BE2C (cell line): ENCODE measurements around the gene KCNE1.
"Not testable (repeated sequence)": the region's sequence is repeated elsewhere in the genome, so short reads cannot be mapped to it uniquely, and the experiment has no call there.

ENCODE experiments used
- DNase-seq: peaks from one replicate; pipeline ENCODE4 v3.0.0-alpha.2; 2020
- H3K27me3 ChIP-seq: fragments of 250-450 bp; sonication (Bioruptor Pico); 2 replicates; pipeline ENCODE4 v1.5.1; 2020; ENCODE audit warnings: mild to moderate bottlenecking
- H3K36me3 ChIP-seq: fragments of 250-450 bp; sonication (Bioruptor Pico); 2 replicates; pipeline ENCODE4 v1.5.1; 2020; ENCODE audit warnings: mild to moderate bottlenecking
- H3K4me1 ChIP-seq: fragments of 250-450 bp; sonication (Bioruptor Pico); 2 replicates; pipeline ENCODE4 v1.5.1; 2020
- H3K4me3 ChIP-seq: 2 replicates; pipeline ENCODE4 v1.5.1; 2011; ENCODE audit warnings: low read depth, low read length
- H3K9me3 ChIP-seq: fragments of 250-450 bp; sonication (Bioruptor Pico); 2 replicates; pipeline ENCODE4 v1.5.1; 2020
- CTCF ChIP-seq: IDR thresholded peaks from 2 replicates; pipeline ENCODE4 v1.5.1; 2012; ENCODE audit warnings: mild to moderate bottlenecking, low read depth, low read length

KCNE1 gene

GRCh38 chr21:34500191-34500590 lies 11.8 kb downstream of the KCNE1 start:
- Histone ChIP-seq H3K4me3 (no peak overlapping the region), H3K9me3 (no peaks in the 10 kb centered on the region), H3K36me3 (no peaks in the 10 kb centered on the region), H3K4me1 (no peaks in the 10 kb centered on the region), H3K27me3 (no peaks in the 10 kb centered on the region)
- no peak for TF ChIP-seq CTCF
- no peak for DNase-seq

GRCh38 chr21:34499116-34499515 lies 12.9 kb downstream of the KCNE1 start:
- Histone ChIP-seq H3K4me3 (no peak overlapping the region), H3K9me3 (no peaks in the 10 kb centered on the region), H3K27me3 (no peaks in the 10 kb centered on the region), H3K36me3 (no peaks in the 10 kb centered on the region), H3K4me1 (no peaks in the 10 kb centered on the region)
- no peak for TF ChIP-seq CTCF
- no peak for DNase-seq

- TF ChIP-seq CTCF, result no peak
- Histone ChIP-seq H3K36me3 (no peaks in the 10 kb centered on the region), H3K9me3 (no peaks in the 10 kb centered on the region), H3K27me3 (no peaks in the 10 kb centered on the region), H3K4me3 (no peak overlapping the region), H3K4me1 (no peaks in the 10 kb centered on the region)
- DNase-seq, result no peak
Measured at GRCh38 chr21:34498623-34499022, 13.4 kb downstream of the KCNE1 start.

GRCh38 chr21:34483854-34484253 lies 28.2 kb downstream of the KCNE1 start:
- not testable (repeated sequence) for H3K4me3 ChIP-seq, DNase-seq, H3K36me3 ChIP-seq

GRCh38 chr21:34483435-34483834 lies 28.6 kb downstream of the KCNE1 start:
- H3K9me3 ChIP-seq, H3K27me3 ChIP-seq, H3K4me1 ChIP-seq, H3K36me3 ChIP-seq, H3K4me3 ChIP-seq, DNase-seq: not testable (repeated sequence)

More at GRCh38 chr21:34483854-34484253, 28.2 kb downstream of the KCNE1 start:
- not testable (repeated sequence) for H3K27me3 ChIP-seq, H3K4me1 ChIP-seq, H3K9me3 ChIP-seq

GRCh38 chr21:34467333-34467732 lies 44.7 kb downstream of the KCNE1 start:
- not testable (repeated sequence) for DNase-seq, H3K4me1 ChIP-seq, H3K9me3 ChIP-seq, H3K4me3 ChIP-seq, H3K36me3 ChIP-seq, H3K27me3 ChIP-seq

- not testable (repeated sequence) for H3K9me3 ChIP-seq, H3K4me3 ChIP-seq, H3K36me3 ChIP-seq, DNase-seq, H3K4me1 ChIP-seq, H3K27me3 ChIP-seq
Measured at GRCh38 chr21:34459426-34459825, 52.6 kb downstream of the KCNE1 start.

GRCh38 chr21:34458266-34458665 lies 53.7 kb downstream of the KCNE1 start:
- not testable (repeated sequence) for H3K36me3 ChIP-seq, DNase-seq, H3K27me3 ChIP-seq, H3K4me1 ChIP-seq, H3K4me3 ChIP-seq, H3K9me3 ChIP-seq

- DNase-seq, H3K4me3 ChIP-seq, H3K36me3 ChIP-seq, H3K27me3 ChIP-seq, H3K4me1 ChIP-seq, H3K9me3 ChIP-seq: not testable (repeated sequence)
Measured at GRCh38 chr21:34456180-34456579, 55.8 kb downstream of the KCNE1 start.

GRCh38 chr21:34455628-34456027 lies 56.4 kb downstream of the KCNE1 start:
- not testable (repeated sequence) for H3K36me3 ChIP-seq, H3K4me1 ChIP-seq, DNase-seq

GRCh38 chr21:34447018-34447417 lies 65.0 kb downstream of the KCNE1 start:
- not testable (repeated sequence) for H3K36me3 ChIP-seq, H3K4me3 ChIP-seq, H3K9me3 ChIP-seq, H3K4me1 ChIP-seq, H3K27me3 ChIP-seq, DNase-seq

More at GRCh38 chr21:34455628-34456027, 56.4 kb downstream of the KCNE1 start:
- H3K4me3 ChIP-seq, H3K9me3 ChIP-seq, H3K27me3 ChIP-seq: not testable (repeated sequence)

GRCh38 chr21:34443486-34443885 lies 68.5 kb downstream of the KCNE1 start:
- not testable (repeated sequence) for H3K27me3 ChIP-seq, DNase-seq

GRCh38 chr21:34429710-34430109 lies 82.3 kb downstream of the KCNE1 start:
- not testable (repeated sequence) for H3K4me1 ChIP-seq, H3K4me3 ChIP-seq, DNase-seq, H3K9me3 ChIP-seq, H3K27me3 ChIP-seq, H3K36me3 ChIP-seq

More at GRCh38 chr21:34443486-34443885, 68.5 kb downstream of the KCNE1 start:
- H3K4me3 ChIP-seq, H3K4me1 ChIP-seq, H3K36me3 ChIP-seq, H3K9me3 ChIP-seq: not testable (repeated sequence)

- H3K4me1 ChIP-seq, DNase-seq, H3K9me3 ChIP-seq, H3K27me3 ChIP-seq, H3K4me3 ChIP-seq, H3K36me3 ChIP-seq: not testable (repeated sequence)
Measured at GRCh38 chr21:34428441-34428840, 83.6 kb downstream of the KCNE1 start.
